GM21526 (cell line): ENCODE measurements around the gene FHL3.

ENCODE experiments used
- ATAC-seq: cut with Tn5 transposase; IDR thresholded peaks from one replicate; pipeline ENCODE4 v1.9.1; 2021; ENCODE audit warnings: moderate library complexity; ENCODE audit not compliant: unreplicated experiment, low FRiP score

FHL3 gene, protein sequence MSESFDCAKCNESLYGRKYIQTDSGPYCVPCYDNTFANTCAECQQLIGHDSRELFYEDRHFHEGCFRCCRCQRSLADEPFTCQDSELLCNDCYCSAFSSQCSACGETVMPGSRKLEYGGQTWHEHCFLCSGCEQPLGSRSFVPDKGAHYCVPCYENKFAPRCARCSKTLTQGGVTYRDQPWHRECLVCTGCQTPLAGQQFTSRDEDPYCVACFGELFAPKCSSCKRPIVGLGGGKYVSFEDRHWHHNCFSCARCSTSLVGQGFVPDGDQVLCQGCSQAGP

DNA sequence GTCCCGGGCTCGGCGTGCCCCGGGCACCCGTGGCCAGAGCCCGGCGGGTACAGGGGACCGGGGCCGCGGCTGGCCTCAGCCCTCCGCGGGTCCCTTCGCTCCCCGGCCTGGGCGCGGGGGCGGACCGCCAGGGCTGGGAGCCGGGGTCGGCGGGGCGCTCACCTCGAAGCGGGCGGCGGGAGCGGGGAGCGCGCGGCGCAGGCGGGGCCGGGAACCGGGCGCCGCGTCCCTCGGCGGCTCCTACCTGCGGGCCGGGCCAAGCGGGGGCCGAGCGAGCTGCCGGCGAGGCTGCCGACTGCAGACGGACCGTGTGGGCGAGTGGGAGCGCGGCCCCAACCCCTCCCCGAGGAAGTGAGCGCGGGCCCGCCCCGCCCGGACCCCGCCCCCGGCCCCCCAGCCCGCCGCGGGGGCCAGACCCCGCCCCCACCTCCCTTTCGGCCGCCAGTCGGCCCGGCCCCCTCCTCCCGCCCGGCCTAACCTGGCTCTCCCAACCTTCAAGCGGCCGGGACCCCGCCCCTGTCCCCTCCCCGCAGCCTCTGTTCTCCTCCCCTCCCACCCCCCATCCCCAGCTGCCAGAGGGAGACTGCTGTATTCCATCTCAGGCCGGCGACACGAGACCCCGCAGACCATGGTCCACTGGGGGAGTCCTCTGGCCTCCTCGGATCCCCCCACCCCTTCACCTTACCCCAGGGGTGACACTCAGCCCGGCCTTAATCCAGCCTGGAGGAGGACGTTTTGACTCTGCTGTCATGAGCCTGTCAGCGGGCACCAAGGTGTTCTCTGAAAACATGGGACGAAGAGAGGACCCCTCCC lies at the start of gene FHL3:
FHL3 (minus strand) TSS at position 320 of the 813 bp plus-strand sequence. CDS start 6,102 bp downstream, outside the sequence.
- no peak for ATAC-seq

DNA sequence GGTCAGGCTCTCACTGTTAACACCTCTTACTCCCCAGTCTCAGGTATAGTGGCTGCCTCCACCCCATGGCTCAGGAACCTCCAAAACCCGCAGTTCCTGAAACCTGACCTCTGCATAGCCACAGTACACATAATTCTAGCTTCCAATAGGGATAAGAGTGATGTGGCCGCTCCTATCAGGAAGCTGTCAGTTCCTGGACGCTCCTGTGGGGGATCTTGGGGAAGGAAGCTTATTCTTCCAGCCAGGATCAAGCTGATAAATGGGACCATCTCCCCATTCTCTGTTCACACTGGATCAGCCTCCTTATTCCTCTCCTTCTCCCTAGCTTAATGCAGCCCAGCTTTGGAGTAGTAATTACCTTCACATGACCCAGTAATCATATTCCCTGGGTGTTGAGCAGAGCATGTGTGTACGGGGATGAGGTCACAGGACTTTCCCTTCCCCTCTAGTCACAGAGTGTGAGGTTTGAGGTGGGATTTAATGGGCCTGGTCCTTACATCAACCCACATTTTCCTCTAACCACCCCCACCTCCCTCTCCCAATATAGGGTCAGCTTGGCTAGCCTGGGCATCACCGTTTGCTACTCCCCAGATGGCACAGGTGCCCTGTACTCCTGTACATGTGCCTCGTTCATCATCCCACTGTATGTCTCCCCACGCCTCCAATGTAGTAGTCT lies 48.2 kb upstream of the FHL3 start:
- ATAC-seq: no peak

DNA sequence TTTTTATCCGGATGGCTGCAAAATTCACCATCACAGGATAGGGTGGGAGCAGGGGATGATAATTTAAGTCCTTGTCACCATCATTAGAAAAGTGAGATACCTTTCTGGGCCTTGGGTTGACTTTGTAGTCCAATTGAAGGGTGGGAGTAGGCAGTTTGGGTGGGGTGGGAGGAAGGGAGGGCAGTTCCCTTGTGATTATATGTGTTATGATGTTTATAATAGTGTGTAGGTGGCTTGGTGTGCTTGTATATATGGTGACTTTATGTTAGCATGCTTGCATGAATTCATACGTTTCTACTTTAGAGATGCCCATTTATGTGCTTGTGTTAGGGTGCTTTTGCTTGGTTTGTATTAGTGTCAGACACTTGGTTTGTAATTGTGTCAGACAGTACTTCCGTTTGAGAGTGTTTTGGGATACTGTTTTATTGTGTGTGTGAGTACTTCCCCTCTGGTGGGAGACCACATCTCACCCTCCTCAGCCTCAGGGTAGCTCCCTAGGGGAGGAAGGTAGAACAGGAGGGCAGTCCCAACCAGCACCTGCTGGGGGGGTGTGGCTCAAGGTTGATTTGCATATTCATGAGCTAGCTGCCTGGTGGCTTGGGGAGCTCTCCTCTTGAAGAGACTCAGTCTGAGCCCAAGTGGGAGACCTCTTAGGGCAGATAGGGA lies 47.6 kb upstream of the FHL3 start:
- ATAC-seq: no peak

DNA sequence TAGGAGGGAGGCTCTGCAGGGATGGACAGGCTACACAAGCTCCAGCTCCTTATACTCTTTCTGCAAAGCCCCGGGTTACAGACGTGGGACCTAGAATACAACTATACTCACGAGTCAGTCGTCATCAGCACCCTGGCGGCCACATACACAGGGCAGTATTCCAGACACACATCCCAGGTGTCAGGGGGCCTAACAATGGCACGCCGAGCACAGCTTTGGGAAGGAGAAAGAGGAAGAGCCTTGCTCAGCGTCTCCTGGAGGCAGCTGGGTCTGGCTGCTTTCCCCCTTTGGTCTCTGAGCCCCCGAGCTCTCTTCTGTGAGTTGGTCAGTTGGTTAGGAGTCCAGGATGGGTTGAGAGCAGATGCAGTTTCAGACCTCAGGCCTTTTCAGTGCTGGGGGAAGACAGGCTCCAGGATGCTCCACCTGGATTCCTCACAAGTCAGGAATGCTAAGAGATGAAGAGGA lies 45.8 kb upstream of the FHL3 start:
- ATAC-seq: no peak

DNA sequence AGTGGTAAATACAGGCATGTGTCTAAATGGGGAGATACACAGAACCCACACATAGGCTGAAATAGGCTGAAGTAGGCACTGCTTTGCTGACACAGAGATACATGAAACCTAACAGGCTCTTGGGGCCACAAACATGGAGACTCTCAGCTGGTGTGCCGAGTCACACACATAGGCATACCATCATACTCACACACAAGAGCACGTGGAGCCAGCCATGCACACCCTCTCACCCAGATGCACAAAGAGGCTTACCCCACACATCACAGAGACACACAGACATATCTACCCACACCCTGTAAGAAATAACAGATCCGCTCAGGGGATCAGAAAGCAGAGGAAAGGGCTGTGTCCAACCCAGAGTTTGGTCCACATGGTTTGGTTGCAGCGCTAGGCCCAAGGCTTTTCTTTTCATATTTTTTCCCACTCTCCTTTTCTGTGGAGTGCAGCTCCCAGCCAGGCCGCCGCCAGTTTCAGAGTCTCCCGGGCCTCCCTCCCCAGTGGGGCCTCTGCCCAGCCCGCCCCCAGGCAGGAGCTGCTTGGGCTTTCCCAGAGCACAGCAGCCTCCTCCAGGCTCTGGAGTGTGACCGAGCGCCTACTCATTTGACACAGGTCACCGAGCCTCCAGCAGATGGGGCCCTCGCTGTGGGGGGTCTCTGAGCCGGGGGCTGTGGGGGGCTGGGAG lies 45.2 kb upstream of the FHL3 start:
- ATAC-seq: no peak

DNA sequence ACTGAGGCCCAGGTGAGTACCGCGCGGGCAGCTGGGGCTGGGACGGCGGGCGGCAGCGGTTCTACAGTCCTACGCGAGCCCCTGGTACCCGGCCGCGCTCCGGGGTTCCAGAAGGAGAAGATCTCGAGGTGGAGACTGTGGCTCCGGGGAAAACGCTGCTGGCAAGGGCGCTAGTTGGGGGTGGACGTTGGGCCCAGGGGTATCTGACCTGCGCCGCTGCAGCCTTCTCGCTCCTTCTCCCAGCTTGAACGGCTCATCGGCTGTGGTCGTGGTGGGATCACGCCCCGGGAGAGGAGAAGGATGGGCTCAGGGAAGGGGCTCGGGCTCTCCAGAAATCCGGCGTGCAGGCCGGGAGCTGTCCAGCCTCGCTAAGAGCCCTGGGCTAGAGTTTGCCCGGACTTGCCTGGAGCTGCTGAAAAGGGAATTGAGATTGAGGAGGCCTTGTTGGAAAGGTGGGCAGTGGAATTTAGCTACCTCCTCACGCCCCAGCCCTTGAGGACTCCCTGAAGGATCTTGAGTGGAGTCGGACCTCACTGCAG lies 42.4 kb upstream of the FHL3 start:
- no peak for ATAC-seq

DNA sequence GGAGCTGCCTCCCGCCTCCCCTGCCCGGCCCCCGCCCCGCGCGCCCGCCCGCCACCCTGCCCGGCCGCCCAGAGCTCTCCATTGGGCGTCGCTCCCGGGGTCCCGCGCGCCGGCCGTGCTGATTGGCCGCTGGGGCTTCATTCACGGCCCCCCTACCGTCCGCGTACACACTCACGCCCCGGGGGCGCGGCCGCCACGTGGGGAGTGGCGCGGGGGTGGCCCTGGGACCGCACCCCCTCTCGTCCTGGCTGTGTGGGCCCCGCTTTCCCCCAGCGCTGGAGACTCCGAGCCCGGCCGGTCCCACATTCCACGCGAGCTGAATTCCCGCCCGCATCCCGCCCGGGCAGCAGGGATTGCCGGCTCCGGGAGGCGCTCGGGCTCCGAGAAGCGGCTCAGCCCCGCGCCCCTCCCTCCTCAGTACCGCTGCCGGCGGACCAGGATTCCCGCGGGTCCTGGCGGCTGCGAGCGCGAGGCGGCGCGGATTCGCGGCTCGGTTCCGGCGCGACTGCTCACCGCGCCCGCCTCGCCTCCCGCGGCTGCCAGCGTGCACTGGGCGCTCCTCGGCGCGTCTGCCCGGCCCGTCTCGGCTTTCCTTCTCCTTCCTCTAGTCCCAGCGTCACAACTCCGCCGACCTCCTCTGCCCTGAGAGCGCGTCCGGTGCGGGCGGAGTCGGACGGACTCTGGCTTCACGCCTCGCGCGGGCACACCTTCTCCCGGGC lies 41.7 kb upstream of the FHL3 start:
- ATAC-seq: peak; percentile 43

DNA sequence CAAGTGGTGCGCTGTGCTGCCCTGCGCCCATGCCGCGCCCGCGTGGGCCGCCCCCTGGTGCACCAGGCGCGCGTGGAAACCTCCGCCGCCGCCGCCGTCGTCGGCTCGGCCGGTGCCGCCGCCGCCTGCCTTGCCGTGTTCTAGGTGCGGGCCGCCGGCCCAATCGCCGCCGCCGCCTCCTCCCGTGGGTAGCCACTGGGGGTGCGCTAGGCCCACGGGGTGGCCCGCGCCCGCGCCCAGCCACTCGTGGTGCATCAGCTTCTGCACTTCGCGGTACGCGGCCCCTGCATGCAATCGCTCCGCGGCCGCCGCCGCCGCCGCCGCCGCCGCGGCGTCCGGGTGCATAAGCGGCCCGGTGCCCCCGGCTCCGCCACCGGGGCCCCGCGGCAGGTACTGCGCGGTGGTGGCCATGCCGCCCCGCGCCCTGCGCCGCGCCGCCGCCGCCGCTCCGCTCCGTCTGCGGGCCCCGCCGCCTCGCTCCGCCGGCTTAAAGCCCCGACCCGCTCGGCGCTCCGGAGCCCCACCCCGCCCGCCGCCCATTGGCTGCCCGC lies 41.1 kb upstream of the FHL3 start, which contains the start of gene POU3F1:
POU3F1 (minus strand) TSS at position 461 of the 551 bp plus-strand sequence; CDS start at position 411, 50 bp downstream.
- ATAC-seq: no peak

DNA sequence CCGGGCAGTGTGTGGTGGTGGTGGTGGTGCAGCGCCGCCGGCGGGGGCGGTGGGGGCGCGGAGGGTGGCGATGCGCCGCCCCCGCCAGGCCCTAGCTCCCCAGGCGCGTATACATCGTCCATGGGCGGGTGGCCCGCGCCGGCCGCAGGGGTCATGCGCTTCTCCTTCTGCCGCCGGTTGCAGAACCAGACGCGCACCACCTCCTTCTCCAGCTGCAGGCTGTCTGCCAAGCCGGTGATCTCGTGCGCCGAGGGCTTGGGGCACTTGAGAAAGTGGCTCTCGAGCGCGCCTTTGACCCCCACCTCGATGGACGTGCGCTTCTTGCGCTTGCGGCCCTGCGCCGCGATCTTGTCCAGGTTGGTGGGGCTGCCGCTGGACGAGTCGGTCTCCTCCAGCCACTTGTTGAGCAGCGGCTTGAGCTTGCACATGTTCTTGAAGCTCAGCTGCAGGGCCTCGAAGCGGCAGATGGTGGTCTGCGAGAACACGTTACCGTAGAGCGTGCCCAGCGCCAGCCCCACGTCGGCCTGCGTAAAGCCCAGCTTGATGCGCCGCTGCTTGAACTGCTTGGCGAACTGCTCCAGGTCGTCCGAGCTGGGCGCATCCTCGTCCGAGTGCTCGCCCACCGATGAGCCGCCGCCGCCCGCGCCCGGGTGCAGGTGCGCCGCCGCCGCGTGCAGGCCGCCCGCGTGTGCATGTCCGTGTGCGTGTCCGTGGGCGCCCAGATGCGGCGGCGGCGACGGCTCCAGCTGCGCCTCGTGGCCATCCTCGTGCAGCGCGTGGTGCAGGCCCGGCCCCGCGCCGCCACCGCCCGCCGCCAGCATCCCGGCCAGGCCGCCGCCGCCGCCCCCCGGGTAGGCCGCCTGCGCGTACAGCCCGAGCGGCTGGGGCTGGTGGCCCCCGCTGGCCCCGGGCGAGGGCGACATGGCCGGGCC lies 40.4 kb upstream of the FHL3 start:
- no peak for ATAC-seq

DNA sequence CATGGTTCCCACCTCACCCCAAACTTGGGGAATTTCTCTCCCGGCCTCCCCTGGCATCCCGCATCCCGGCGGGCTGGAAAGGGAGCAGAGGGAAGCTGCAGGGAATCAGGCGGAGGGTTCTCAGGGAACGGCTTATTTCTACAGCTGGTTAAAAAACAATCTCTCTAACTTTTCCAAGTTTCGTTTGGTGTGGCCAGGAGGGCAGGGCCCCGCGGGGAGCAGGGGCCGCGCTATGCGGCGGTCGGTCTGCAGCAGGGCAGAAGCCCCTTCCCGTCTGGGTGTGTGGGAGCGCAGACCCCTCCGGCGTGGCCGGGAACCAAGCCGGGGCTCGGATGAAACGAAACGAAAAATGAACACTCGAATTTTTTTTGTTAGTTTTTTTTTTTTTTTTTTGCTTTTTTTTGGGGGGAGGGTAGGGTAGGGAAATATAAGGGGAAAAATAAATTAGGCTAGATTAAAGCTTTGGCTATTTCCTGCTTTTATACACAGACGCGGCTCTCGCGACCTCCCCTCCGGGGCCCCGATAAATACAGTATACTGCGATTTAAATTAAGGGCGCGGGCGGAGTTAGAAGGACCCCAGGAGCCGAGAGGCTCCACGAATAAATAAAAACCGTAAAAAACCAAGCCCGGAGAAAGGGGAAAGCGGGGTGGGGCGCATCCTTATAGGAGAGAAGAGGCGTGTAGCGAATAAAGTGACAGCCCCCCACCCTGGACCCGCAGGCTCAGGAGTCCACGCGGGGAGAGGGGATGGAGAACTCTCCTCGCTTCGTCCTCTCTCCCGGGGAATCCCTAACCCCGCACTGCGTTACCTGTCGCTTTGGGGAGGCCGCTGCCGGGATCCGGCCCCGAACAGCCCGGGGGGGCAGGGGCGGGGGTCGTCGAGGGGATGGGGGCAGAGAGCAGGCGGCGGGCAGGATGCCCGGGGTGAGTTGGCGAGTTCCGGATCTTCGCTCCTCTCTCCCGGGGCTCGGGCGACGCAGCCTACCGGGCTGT lies 39.2 kb upstream of the FHL3 start:
- no peak for ATAC-seq

DNA sequence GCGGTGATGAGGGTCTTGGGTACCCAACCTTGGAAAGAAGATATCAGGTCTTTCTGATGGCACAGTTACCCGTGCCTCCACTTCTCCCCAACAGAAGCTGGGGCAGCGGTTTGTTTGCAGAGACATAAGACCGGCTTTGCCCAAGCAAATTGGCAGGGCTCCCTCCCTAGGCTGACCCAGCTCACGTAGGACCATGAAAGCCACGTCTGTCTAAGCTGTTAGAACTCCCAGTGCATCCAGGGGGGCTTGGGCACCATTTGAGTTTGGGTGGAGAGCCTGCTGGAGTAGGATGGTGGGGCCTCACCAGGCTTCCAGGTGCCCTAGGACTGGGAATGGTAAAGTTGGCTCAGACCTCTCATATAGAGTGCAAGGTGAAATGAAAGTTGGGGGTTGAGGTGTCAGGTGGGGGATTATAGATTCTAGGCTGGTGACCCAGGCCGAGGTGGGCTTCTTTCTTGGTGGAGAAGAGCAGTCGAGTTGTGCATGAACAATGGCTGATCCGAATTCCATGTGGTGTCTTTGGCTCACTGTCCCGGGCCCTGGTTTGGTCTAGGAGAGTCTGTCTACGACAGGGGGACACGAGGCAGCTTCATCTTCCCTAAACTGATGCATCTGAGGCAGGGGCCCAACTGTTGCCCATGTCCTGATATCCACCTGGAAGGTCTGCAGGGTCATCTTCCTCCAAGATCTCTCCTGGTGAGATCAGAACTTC lies 37.9 kb upstream of the FHL3 start:
- ATAC-seq: no peak

DNA sequence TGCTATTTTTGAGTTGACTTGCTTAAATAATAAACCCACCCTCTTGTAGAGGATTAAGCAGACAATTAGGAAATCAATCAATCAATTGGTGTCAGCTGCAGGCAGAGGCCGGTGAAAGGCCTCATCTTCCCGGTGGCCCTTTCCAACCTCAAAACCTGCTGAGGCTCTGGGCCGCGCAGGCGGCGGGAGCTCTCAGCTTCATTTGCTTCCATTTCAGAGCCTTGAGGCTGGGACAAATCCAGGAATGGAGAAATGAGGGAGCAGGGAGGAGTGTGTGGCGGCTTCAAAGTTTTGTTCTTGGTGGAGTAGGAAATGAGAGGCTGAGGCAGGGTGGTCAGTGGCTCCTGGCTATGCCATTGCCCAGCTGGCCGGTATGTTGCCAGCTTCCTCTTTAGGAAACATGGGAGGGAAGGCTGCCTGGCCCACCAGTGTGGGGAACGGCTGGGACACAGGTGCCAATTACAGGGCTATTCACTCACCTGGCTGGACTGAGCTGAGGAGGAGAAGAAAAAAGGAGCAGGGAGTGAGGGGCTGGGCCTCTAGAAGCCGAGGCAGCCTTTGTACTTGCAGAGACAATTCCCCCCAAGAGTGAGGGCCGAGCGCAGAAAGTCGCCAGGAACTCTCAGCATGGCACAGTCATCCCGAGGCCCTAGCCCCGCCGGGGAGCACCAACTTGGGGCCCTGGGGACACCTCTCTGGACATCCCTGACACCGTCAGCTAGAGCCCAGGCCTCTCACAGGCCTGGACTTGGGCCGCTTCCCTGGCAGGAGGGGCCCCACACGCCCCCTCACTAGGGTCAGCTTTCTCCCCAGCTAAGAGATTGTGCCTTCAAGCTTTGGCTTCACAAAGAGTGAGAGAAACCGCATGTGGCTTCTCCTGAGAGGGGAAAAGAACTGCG lies 36.9 kb upstream of the FHL3 start:
- no peak for ATAC-seq

DNA sequence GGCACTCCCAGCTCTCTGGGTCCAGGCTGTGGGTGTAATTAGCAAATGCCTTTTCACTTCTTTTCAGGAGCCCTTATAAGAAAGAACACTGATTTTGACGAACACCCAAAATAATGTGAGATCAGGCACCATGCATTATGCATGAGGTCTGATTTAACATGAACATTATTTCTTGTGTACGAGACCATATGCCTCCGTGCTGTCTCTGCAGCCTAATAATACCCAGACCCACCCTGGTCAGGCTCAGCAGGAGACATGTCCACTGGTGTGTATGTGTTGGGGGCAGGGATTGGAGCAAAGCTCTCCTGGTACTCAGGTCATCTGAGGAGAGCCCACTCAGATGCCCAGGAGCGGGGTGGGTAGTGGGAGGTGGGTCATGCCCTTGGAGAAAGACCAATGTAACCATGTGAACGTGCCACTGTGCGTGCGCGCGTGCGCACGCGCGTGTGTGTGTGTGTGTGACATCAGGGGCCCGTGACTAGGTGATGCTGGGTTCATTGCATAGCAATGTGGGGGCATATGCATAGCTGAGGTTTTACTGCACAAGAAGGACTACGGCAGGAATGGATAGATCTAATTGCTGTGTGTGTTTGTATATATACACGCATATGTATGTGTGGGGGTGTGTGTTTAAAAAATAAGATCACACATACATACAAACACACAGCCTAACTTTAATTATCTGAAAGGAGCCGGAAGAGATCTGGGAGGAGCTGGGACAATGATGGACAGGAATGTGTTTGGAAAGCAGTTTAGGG lies 34.2 kb upstream of the FHL3 start:
- no peak for ATAC-seq

DNA sequence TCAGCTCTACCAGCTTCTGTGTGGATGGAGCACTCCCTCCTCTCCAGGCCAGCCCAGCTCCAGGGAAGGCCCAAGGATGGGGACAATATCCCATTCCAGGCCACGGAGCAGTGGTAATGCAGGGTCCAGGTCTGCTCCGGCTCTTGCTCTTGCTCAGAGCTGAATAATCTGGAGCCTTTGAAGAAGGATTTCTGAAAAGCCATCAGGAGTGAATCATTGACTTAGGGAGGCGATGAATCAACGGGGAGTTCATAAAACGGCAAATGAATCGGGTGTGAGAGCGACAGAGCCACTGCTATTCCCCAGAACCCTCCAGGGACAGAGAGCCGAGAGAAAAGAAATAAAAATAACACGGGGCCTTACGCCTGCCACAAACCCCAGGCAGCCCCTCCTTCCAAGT lies 33.5 kb upstream of the FHL3 start:
- no peak for ATAC-seq
